Islet of Langerhans (tissue), 1 donor: ENCODE data around the gene ST6GALNAC2.
"Not testable (repeated sequence)": the region's sequence is repeated elsewhere in the genome, so short reads cannot be mapped to it uniquely, and the experiment has no call there.

Source experiments
- FAIRE-seq: peaks from one replicate; lab custom pipeline; 2011; peaks lifted over from hg19 to GRCh38; lab: Jason Lieb, UNC

ST6GALNAC2 gene

DNA sequence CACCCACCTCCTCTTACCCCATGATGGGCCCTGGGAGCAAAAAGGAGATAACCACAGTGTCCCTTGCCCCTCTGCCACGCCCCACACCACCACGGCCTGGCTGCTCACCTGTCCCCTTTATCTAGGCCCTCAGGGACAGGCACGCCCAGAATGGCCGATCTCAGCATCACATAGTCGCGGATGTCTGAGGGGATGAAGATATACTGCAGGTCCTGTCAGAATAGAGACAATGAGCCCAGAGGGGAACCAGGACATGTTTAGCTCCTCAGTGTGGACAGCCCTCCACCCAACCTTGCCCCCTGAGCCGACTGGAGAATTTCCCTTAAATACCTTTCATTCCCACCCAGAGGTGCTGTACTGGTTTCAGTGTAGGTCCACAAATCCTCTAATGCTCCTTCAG, 15.2 kb downstream of the ST6GALNAC2 start:
- no peak for FAIRE-seq

DNA sequence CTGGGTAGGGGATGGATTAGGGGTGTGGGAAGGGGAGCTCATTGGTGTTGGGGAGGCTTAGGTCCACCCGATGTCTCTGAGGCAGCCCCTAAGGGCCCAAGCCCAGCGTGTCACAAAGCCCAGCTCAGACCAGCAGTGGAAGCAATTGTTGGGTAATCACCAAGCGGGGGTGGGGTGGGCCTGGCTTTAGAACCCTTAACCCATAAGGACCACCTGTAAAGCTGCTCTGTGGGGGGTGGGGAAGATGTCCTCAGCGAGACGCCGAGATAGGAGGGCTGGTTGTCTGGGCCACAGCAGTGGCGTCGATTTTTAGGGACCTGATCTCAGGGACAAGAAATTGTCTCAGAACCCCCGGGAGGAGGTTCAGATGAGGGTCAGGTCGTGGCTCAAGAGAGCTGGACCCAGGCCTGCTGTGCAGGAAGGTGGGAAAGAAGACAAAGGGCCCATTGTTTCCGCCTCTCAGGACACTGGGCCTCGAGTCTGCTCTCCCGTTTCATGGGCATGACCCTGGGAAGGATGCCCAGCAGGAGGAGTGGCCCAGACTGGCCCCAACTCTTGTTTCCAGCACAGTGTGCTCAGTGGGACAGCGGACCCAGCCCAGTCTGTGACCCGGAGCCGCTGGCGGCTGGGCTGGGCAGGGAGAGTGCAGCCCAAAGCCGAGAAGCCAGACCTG, 15.9 kb downstream of the ST6GALNAC2 start:
- no peak for FAIRE-seq

DNA sequence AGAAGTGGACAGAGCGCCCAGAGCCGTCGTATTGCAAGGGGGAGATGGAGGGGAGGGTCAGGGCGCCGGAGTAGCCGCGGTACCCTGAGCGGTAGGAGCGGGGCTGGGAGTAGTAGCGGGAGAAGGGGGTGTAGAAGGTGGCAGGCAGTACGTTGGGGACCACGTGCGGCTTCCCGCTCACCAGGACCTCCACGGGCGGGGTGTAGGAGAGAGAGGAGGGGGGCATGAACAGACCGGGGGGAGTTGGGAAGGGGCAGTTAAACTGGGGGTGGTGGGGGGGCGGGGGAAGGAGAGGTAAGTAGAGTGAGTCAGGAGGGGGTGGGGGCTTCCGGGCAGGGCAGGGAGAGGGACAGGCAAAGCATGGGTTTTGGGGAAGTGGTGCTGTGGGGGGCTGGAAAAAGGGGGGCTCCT, 16.8 kb downstream of the ST6GALNAC2 start:
- FAIRE-seq, result no peak

DNA sequence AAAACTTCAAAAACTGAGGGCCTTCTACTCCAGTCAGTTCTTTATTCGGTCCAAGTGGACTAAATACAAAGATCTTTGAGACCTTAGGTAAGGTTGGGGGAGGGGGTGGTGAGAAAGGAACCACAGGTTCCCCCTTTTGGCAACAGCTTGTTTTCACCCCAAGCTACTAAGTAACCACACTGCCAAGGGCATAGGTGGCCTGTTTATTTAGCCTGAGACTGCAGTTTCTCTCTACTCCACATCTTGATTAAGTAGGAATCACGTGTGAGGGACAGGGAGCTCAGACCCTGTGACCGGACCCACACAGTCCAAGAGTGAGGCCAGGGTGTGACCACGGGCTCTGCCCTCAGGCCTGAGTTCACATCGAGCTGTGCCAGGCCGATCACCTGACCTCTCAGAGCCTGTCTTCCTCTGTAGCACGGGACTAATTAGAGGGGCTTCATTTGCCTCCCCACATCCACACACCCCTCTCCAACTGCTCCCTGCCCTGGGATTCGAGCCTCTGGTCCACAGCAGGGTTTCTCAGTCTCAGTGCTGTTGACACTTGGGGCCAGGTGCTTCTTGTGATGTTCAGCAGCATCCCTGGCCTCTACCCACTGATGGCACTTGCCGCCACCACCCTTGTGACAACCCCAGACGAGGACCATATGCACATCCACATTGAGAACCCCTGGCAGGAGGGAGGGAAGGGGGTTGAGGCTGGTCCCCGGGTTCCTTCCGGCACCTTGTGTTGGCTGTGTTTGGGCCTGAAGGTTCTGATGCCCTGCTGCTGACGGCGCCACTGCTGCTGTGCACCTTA, 17.8 kb downstream of the ST6GALNAC2 start:
- FAIRE-seq, result no peak

- no peak for FAIRE-seq
Measured at GRCh38 chr17:76566988-76567431, 18.6 kb downstream of the ST6GALNAC2 start.

- no peak for FAIRE-seq
Measured at GRCh38 chr17:76566613-76566943, 19.1 kb downstream of the ST6GALNAC2 start.

DNA sequence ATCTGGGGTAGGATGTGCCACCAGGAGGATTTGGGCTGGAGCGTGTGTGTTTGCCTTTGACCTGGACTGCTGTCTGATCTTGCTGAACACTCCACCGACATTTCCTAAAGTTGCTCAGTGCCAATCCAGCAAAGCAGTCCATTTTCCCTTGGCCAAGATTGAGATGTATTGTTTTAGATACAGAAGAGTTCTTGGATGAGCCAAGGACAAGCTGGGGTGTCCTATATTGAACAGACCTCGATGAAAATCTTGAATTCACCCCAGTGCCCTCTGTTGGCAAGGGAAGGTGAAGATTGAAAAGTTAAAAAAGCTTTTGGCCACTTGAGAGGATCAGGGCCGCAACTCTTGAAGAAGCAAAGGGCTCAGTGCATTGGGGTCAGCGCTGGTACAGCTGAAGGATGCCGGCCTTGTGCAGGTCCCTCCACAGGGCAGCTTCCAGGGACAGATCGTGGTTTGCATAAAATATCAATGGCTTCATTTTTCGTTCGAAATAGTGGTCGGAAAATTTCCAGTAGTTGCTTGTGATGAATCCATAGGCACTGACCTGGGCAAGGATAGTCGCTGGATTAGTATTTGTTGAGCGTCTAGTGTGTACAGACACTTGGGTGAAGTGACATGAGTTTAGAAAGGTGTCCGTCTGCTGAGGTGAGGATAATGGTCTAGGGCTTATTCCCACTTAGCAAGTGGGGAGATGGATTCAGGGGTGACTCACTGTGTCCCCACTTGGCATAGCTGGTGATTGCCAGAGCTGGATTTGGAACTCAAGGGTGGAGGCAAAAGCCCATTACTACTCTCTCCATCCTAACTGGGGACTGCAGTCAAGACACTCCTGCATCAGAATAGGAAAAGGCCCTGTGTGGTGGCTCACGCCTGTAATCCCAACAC, 19.7 kb downstream of the ST6GALNAC2 start:
- no peak for FAIRE-seq

GRCh38 chr17:76564991-76565727, 20.5 kb downstream of the ST6GALNAC2 start:
- not testable (repeated sequence) for FAIRE-seq

GRCh38 chr17:76563359-76563758, 22.3 kb downstream of the ST6GALNAC2 start:
- FAIRE-seq, result not testable (repeated sequence)

DNA sequence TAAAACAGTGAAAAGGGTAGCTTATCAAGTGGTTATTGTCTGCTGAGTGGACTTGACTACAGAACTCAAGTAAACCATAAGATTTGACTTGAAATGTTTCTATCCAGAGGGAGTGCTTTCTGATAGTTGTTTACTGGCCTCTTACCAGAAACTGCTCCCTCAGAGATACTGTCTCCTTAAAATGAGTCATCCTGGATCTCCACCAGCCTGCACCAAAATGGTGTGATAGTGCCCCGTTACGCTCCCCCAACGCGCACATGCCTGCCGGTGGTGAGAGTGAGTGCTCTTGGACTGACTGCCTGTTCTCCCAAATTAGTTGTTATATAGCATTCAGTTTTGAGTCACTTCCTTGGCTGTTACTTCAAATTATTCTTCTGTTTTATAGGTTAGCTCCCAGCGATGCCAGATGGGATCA, 22.9 kb downstream of the ST6GALNAC2 start:
- no peak for FAIRE-seq

DNA sequence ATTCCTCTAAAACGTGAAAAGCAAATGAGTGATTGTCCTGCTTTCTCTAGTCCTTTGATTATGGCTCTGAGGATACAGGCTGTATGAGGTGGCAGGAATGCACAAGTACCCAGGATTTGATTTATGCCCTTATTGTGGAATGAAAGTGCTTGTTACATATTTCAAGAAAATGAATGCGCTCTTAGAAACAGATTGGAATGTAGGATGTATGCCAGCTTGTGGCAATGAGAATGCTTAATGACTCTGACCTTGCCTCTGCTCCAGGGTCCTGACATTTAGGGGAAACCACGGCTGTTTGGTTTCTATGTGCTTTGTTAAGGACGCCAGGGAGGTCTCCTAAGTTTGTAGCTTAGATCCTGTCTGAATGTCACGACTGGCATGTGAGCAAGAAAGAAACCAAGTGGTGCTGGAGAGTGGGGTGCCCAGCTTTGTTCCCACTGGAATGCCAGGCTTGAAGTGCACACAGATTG, 23.8 kb downstream of the ST6GALNAC2 start:
- FAIRE-seq, result no peak

- no peak for FAIRE-seq
Measured at GRCh38 chr17:76561332-76561731, 24.3 kb downstream of the ST6GALNAC2 start.

GRCh38 chr17:76560877-76561221, 24.8 kb downstream of the ST6GALNAC2 start:
- no peak for FAIRE-seq

- FAIRE-seq, result no peak
Measured at GRCh38 chr17:76560036-76560876, 25.4 kb downstream of the ST6GALNAC2 start.

DNA sequence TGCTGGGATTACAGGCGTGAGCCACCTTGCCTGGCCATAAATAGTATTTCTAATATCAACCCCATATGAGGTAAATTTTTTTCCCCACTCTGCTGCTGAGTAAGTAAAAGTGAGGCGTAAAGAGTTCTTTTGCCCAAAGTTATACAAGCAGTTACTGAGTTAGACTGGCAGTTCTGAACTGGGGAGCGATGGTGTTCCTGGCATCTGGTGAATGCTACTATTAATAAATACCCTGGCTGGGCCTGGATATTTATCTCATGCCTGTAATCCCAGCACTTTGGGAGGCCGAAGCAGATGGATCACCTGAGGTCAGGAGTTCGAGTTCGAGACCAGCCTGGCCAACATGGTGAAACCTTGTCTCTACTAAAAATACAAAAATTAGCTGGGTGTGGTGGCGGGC, 26.2 kb downstream of the ST6GALNAC2 start:
- FAIRE-seq, result not testable (repeated sequence)

- FAIRE-seq, result no peak
Measured at GRCh38 chr17:76558198-76559095, 27.2 kb downstream of the ST6GALNAC2 start.

GRCh38 chr17:76557368-76558197, 28.1 kb downstream of the ST6GALNAC2 start:
- FAIRE-seq, result no peak

- no peak for FAIRE-seq
Measured at GRCh38 chr17:76556765-76557367, 28.8 kb downstream of the ST6GALNAC2 start.

- FAIRE-seq, result no peak
Measured at GRCh38 chr17:76554131-76554530, 31.5 kb downstream of the ST6GALNAC2 start.
